ENCODE data around the gene ANKMY1. TPM values are rescaled to one million over a fixed set of nuclear protein-coding genes. Genes with fewer than 3 reads are reported as not detected.

The ANKMY1 gene
- total and polyA plus RNA-seq, 2 of the 13 experiments (the other 11 are each of a cell fraction or from before 2014, with no cell fraction given), result 11.7 to 18.8 TPM

- TF ChIP-seq ZNF207 (IDR thresholded peaks at IDR 0.05; ENCODE audit: borderline replicate concordance), result no peak
- no peak for TF ChIP-seq ZNF644 (CRISPR knock-in tag; IDR thresholded peaks at IDR 0.05; ENCODE audit: low read depth)
- peak; percentile 91 for TF ChIP-seq ZSCAN20 (CRISPR knock-in tag; IDR thresholded peaks at IDR 0.05; ENCODE audit: borderline replicate concordance)
- TF ChIP-seq IKZF4 (CRISPR knock-in tag; IDR thresholded peaks at IDR 0.05; ENCODE audit: borderline replicate concordance, low read depth, not compliant biosample characterization), result peak; percentile 97
- TF ChIP-seq ZNF570 (CRISPR knock-in tag; IDR thresholded peaks at IDR 0.05; ENCODE audit: borderline replicate concordance), result peak; percentile 31; the same call in 1 of the 2 replicates
- TF ChIP-seq ZNF17 (CRISPR knock-in tag; IDR thresholded peaks at IDR 0.05), result no peak; the same call in 1 of the 2 replicates
- peak; percentile 59; the same call in 1 of the 2 replicates for TF ChIP-seq TSC22D2 (CRISPR knock-in tag; IDR thresholded peaks at IDR 0.05; ENCODE audit: borderline replicate concordance)
- no peak for TF ChIP-seq ZNF484 (CRISPR knock-in tag; IDR thresholded peaks at IDR 0.05; ENCODE audit: borderline replicate concordance, low read depth)
- TF ChIP-seq ATF1 (CRISPR knock-in tag; IDR thresholded peaks at IDR 0.05), result no peak
- TF ChIP-seq GTF3A (CRISPR knock-in tag; conservative IDR thresholded peaks at IDR 0.05), result no peak
- no peak for TF ChIP-seq ZBTB46 (CRISPR knock-in tag; IDR thresholded peaks at IDR 0.05; ENCODE audit: borderline replicate concordance)
- no peak for TF ChIP-seq ZNF567 (CRISPR knock-in tag; IDR thresholded peaks at IDR 0.05; ENCODE audit: borderline replicate concordance)
- TF ChIP-seq SOX6 (IDR thresholded peaks at IDR 0.05), result no peak
- peak; percentile 36 for TF ChIP-seq SOX6 (CRISPR knock-in tag; IDR thresholded peaks at IDR 0.05)
- no peak for TF ChIP-seq ZNF577 (CRISPR knock-in tag; IDR thresholded peaks at IDR 0.05; ENCODE audit: borderline replicate concordance, low read depth)
- peak; percentile 87; the same call in 1 of the 2 replicates for TF ChIP-seq ZFP90 (CRISPR knock-in tag; IDR thresholded peaks at IDR 0.05; ENCODE audit: borderline replicate concordance)
- no peak for TF ChIP-seq ZBTB1 (CRISPR knock-in tag; IDR thresholded peaks at IDR 0.05; ENCODE audit: borderline replicate concordance)
- no peak; the same call in 1 of the 2 replicates for TF ChIP-seq SNAPC4 (CRISPR knock-in tag; IDR thresholded peaks at IDR 0.05)
- TF ChIP-seq ELF3 (CRISPR knock-in tag; IDR thresholded peaks at IDR 0.05), result peak; percentile 89
- TF ChIP-seq ZBTB21 (CRISPR knock-in tag; IDR thresholded peaks at IDR 0.05), result no peak
- peak; percentile 20; the same call in 1 of the 2 replicates for TF ChIP-seq GMEB2 (CRISPR knock-in tag; IDR thresholded peaks at IDR 0.05; ENCODE audit: low read depth)
- TF ChIP-seq HHEX (CRISPR knock-in tag; IDR thresholded peaks at IDR 0.05), result no peak
Observed at GRCh38 chr2:240560480-240561324, 2.9 kb upstream of the ANKMY1 start (continued).

All from HepG2 (cell line).